ENCODE data around the gene FGF3.

The FGF3 gene

GRCh38 chr11:69843529-69843921 is 24.3 kb upstream of the FGF3 start:
- no peak for DNase-seq

DNA sequence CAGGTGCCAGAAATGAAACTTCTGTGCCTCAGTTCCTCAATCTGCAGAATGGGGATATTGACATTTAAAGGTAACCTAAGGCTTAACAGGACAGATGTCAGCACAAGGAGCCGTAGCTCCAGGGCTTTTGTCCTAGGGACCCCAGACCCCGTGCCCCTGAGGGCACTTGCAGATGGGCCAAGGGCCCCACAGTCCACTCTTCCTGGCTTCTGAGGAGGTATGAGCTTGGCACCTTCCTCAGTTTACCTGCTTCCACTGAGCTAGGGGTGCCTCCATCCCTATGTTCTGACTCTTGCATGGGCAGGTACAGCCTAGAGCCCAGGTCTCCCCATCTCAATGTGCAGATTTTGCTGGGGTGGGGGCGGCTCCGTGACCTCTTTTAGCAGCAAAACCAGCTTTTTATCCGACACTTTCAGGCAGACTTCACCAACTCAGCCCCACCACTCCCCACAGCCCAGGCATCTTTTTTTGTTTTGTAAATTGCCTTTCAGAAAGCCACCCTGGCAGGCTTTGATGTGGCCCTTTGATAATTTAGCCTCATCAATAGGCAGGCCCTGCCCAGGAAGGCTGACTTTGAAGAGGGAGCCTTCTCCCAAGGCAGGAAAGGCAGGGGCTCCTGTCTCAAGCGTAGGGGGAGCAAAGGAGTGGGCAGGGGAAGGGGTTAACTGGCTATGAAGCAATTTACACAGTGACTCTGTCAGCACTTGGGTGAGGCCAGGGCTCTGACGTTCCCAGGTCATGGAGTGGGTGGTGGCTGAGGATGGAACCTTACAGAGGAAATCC is 23.7 kb upstream of the FGF3 start:
- no peak for DNase-seq

DNA sequence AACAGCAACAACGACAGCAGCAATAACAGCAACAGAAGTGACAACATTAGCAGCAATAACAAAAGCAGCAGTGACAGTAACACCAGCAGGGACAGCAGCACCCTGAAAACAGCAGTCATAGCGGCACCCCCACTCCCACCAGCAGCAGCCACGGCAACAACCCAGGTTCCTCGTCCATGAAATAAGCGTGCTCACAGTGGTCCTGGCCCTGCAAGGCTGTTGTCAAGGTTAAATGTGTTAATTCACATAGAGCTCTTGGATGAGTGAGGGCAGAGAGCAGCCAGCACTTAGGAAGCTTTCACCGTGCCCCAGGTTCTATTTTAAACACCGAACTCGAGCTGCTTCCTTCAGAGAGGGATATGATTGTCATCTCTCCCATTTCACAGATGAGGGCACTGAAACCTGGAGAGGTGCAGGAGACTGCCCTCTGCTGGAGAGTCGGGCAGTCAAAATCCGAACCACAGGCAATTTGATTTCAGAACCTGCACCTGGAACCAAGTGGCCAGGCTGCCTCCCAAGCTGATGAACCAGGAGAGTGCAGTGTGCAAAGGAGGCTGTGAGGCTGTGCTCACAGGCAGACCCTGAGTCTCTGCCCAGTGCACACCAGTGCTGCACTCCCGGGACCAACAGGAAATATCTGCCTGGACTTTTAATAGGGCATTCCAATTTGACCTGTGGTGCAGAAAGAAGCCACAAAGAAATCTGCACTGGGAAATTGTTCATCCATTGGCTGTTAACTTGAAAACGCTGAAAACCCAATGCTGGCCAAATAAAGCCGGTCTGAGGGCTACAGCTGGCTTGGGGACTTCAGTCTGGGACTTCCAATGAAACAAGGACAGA is 22.9 kb upstream of the FGF3 start:
- DNase-seq = no peak

DNA sequence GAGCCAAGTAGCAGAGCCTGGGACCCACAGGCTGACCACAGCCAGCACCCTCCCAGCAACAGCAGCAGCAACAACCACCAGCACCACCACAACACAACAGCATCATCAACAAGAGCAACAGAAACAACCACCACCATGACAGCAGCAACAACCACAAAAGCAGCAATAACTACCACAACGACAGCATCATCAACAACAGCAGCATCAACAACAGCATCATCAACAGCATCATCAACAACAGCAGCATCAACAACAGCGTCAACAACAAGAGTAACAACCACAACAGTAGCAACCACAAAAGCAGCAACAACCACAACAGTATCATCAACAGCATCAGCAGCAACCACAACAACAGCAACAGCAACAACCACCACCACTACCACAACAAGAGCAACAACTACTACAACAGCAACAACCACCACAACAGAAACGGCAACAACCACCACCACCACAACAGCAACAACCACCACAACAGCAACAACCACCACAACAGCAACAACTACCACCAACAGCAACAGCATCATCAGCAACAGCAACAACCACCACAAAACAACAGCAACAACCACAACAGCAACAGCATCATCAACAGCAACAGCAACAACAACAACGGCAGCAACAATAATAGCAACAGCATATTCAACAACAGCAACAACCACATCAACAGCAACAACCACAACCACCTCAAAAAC is 22.1 kb upstream of the FGF3 start:
- DNase-seq = no peak

DNA sequence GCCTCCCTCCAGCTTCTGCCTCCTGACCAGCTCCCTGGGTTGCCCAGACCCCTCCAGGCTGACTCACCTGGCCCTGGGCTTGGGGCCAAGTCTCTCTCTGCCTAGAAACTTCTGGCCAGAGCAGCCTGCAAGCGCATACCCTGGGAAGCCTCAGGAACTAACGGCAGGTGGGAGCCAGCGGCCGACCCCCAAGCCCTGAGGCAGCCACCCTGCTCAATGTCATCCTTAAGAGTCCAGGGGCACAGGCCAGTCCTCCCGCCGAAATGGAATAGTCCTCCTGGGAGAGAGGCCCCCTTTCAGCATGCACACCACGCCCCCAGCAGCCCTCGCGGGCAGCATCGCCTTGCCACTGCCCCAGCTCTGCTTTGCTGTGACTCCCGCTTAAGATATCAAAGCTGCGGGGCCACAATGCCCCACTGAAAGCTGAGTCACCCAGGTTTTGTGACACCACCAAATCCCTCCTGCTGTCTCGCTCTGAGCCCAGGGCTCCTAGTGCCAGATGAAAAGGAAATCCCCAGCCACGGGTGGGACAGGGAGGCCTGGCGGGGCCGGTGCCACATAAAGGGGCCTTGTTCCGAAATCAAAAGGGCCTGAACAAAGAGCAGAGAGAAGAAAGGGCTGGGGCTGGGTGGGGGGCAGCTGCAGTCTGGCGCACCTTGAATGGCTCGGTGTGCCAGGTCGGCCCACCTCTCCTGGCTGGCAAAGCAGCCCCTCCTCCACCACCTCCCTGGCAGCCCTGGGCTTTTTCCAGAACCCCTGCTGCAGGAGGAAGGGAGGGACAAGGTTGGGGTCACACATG is 21.4 kb upstream of the FGF3 start:
- no peak for DNase-seq

GRCh38 chr11:69839516-69839915 is 20.3 kb upstream of the FGF3 start:
- no peak for DNase-seq

DNA sequence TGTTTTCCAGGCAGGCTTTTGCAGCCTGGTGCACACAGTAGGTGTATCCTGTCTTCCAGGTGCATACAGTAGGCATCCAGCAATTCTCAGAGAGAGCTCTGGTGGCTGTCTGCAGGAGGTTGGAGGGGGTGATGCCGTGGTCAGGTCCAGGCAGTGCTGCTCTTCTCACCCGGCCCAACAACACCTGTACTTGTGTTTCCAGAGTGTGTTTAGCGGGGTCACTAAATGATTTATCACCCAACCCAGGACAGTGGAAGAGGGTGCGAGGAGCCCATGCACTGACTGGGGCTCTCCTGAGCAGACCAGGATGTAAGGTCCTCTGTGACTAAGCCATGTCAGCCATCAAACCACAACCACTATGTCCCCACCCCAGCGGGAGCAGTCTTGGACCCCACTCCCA is 18.6 kb upstream of the FGF3 start:
- DNase-seq = no peak

GRCh38 chr11:69836401-69836800 is 17.2 kb upstream of the FGF3 start:
- no peak for DNase-seq

- no peak for DNase-seq
These were observed 15.9 kb upstream of the FGF3 start for GRCh38 chr11:69834811-69835800.

GRCh38 chr11:69834251-69834650 is 15.0 kb upstream of the FGF3 start:
- no peak for DNase-seq

DNA sequence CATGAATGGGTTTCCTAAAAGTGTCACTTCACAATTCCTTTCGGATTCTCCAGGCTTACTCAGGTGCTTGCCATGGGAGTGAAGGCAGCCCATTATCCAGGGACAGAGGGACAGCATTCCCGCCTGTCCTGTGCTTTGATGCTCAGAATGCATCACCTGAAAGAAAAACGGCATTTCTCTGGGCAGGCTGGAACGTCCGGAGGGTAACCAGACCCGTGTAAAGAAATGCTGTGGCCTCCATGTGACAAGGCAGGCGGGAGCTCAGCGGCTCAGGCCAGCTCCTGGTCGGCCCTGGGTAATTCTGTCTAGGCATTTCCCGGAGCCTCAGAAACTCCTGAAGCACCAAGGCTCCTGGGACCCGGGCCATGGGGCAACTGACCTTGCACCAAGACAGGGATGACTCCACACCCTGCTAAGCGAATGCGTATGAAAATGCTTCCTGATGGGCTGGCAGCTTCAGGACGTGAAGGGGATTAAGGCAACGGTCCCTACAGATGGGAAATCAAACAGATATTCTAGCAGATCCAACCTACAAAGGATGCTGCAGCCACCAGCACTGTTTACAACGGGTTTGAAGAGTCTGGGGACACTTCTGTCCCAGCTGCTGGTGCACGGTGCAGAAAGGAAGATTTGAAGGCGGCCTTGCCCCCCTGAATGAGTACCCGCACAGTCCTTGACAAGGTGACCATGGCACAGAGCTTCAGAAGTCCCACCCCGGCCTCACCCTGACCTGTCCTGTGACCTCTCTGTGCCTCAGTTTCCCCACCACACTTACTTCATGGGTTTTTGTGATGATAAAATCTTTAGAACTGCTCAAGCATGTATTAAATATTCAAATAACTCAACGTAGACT is 13.6 kb upstream of the FGF3 start:
- DNase-seq = no peak

GRCh38 chr11:69831985-69832384 is 12.8 kb upstream of the FGF3 start:
- no peak for DNase-seq

DNA sequence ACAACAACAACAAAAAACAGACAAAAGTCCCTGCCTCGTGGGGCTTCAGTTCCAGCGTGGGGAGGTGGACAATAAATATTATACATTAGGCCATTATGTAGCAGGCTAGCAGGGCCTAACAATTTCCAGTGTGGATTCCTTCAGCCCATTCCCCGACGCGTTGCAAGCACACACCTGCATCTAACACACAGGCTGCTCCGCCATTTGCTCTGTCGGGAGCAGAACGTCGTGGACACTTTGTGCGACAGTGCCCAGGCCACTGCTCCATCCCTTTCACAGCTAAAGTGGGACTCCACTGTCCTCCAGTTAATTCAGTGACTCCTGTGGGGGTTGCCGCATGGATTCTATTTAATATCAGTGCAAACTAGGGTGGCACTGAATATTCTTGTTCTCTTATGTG is 10.9 kb upstream of the FGF3 start:
- DNase-seq = no peak

GRCh38 chr11:69828971-69829344 is 9.7 kb upstream of the FGF3 start:
- no peak for DNase-seq

DNA sequence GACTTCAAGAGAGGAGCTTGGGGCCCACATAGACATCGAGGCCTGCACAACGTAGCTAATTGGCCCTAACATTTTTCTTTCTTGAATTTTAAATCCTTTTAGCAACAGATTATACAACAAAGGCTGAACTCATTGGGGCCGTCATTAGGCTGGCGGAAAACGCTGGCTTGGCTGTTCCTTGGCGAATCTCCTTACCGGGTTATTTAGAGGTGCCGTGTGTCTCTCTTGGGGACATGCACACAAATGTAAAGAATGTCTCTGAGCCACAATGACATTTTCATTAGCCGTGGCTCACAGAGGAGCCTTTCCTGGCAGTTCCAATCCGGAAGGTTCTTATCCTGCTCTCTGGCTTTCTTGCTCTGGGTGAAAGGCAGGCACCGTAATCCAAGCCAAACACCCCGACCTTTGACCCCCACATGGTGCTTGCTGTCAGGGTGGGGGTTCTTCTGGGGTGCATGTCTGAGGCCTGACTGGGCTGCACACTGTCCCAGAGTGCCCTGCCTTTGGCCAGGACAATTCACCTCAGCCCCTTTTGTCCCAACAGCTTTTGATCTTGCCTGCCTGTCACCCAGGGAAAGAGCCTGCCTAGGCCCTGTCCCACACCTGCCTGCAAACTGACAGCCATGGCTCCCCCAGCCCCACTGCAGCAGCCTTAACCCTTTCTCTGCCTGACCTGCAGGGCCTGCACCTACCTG is 9.2 kb upstream of the FGF3 start:
- DNase-seq = no peak

DNA sequence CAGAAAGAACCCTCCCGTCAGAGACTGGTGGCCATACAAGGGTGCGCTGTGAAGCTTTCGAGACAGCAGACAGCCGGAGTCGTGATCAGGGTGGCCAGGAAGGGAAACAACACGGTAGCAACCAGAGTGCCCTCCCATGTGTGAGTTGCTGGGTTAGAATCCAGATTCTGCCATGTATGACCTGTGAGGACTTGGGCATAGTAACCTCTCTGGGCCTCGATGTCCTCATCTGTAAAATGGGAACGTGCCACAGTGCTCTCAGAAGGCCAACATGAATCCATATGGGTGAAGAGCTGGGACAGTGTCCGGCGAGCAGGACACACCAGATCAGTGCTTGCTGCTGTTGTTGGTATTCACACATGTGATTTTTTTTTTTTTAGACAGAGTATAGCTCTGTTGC is 7.6 kb upstream of the FGF3 start:
- no peak for DNase-seq

- DNase-seq = no peak
These were observed 6.7 kb upstream of the FGF3 start for GRCh38 chr11:69825941-69826340.

GRCh38 chr11:69825037-69825834 is 6.0 kb upstream of the FGF3 start:
- DNase-seq = no peak

- no peak for DNase-seq
These were observed 4.5 kb upstream of the FGF3 start for GRCh38 chr11:69823641-69824265.
